HepG2 (cell line): ENCODE data around the gene BRIP1. TPM values are rescaled to one million over a fixed set of nuclear protein-coding genes. Genes with fewer than 3 reads are reported as not detected.

ENCODE experiments used
- ATAD3A ChIP-seq: sonication (generic); formaldehyde crosslinking; IDR thresholded peaks from 2 replicates; pipeline ENCODE4 v1.4.0; 2020; ENCODE audit warnings: missing genetic modification reagents
- BRCA1 ChIP-seq: sonication (generic); formaldehyde crosslinking; IDR thresholded peaks from 2 replicates; pipeline ENCODE4 v1.4.0; 2020; ENCODE audit warnings: missing genetic modification reagents
- CBX1 ChIP-seq: IDR thresholded peaks from one replicate; pipeline ENCODE4 v1.6.1; 2016; ENCODE audit warnings: antibody characterized with exemption, low read depth
- CBX2 ChIP-seq, 2 experiments: fragments of 200-600 bp in 1 of 2; sonication (generic); formaldehyde crosslinking in 1 of 2; IDR thresholded peaks; 2 replicates each; pipeline versions ENCODE4 v1.7.0 to v1.8.1; 2018 to 2022; ENCODE audit warnings: low read depth in 2 of 2, low read length in 1 of 2, mild to moderate bottlenecking in 1 of 2, missing genetic modification reagents in 1 of 2
- CBX5 ChIP-seq: sonication (generic); formaldehyde crosslinking; IDR thresholded peaks from 2 replicates; pipeline ENCODE4 v1.4.0; 2020; ENCODE audit warnings: missing genetic modification reagents, borderline replicate concordance
- FOXJ3 ChIP-seq: sonication (generic); formaldehyde crosslinking; IDR thresholded peaks from 2 replicates; pipeline ENCODE4 v1.4.0; 2020; ENCODE audit warnings: missing genetic modification reagents, mild to moderate bottlenecking, borderline replicate concordance
- FOXP4 ChIP-seq: sonication (generic); formaldehyde crosslinking; IDR thresholded peaks from 2 replicates; pipeline ENCODE4 v1.4.0; 2020; ENCODE audit warnings: missing genetic modification reagents
- GATA4 ChIP-seq: sonication (generic); IDR thresholded peaks from 2 replicates; pipeline ENCODE4 v1.6.1; 2016; ENCODE audit warnings: antibody characterized with exemption, low read depth, borderline replicate concordance
- GATAD2A ChIP-seq: IDR thresholded peaks from 2 replicates; pipeline ENCODE4 v1.6.1; 2016
- HNF1B ChIP-seq: sonication (generic); formaldehyde crosslinking; IDR thresholded peaks from 2 replicates; pipeline ENCODE4 v1.5.1; 2020; ENCODE audit warnings: mild to moderate bottlenecking, moderate library complexity, missing genetic modification reagents
- KDM3A ChIP-seq: IDR thresholded peaks from 2 replicates; pipeline ENCODE4 v1.6.1; 2018; ENCODE audit warnings: low read depth, missing compliant biosample characterization
- MYC ChIP-seq: sonication (generic); formaldehyde crosslinking; IDR thresholded peaks from 2 replicates; pipeline ENCODE4 v1.9.0; 2021; ENCODE audit warnings: missing genetic modification reagents, borderline replicate concordance
- MYNN ChIP-seq: sonication (generic); formaldehyde crosslinking; IDR thresholded peaks from 2 replicates; pipeline ENCODE4 v1.4.0; 2020; ENCODE audit warnings: mild to moderate bottlenecking, low read depth, missing genetic modification reagents
- NCOA2 ChIP-seq: sonication (generic); formaldehyde crosslinking; IDR thresholded peaks from 2 replicates; pipeline ENCODE4 v1.8.0; 2022; ENCODE audit warnings: inconsistent platforms
- NR3C1 ChIP-seq: sonication (generic); formaldehyde crosslinking; IDR thresholded peaks from 2 replicates; pipeline ENCODE4 v1.4.0; 2020; ENCODE audit warnings: missing genetic modification reagents
- RAD21 ChIP-seq: fragments of 450-650 bp; formaldehyde crosslinking; IDR thresholded peaks from 2 replicates; pipeline ENCODE4 v1.5.0; 2020; ENCODE audit warnings: mild to moderate bottlenecking
- SMAD1 ChIP-seq: sonication (generic); formaldehyde crosslinking; IDR thresholded peaks from 2 replicates; pipeline ENCODE4 v1.4.0; 2020; ENCODE audit warnings: missing genetic modification reagents, low read depth, mild to moderate bottlenecking, borderline replicate concordance
- SOX13 ChIP-seq, 3 experiments: fragments of 450-650 bp in 1 of 3; sonication (generic) in 1 of 3; formaldehyde crosslinking in 1 of 3; IDR thresholded peaks in 2 of 3; conservative IDR thresholded peaks in 1 of 3; 2 replicates each; pipeline versions ENCODE4 v1.5.0 to v1.6.1; 2016 to 2020; ENCODE audit warnings: antibody characterized with exemption in 1 of 3, mild to moderate bottlenecking in 1 of 3, missing compliant biosample characterization in 1 of 3, missing genetic modification reagents in 1 of 3, moderate library complexity in 1 of 3
- SRSF1 ChIP-seq: fragments of 200-400 bp; formaldehyde crosslinking; optimal IDR thresholded peaks from 2 replicates; pipeline ENCODE3; 2017; ENCODE audit warnings: mild to moderate bottlenecking, low read depth, low read length, moderate library complexity
- TCF7 ChIP-seq: sonication (generic); IDR thresholded peaks from 2 replicates; pipeline ENCODE4 v1.6.1; 2016; ENCODE audit warnings: antibody characterized with exemption, low read depth
- TSC22D2 ChIP-seq: sonication (generic); formaldehyde crosslinking; IDR thresholded peaks from 2 replicates; pipeline ENCODE4 v1.5.1; 2020; ENCODE audit warnings: missing genetic modification reagents, mild to moderate bottlenecking, borderline replicate concordance
- ZNF232 ChIP-seq: sonication (generic); formaldehyde crosslinking; IDR thresholded peaks from 2 replicates; pipeline ENCODE4 v1.4.0; 2020; ENCODE audit warnings: missing genetic modification reagents, borderline replicate concordance
- ZNF747 ChIP-seq: sonication (generic); formaldehyde crosslinking; IDR thresholded peaks from 2 replicates; pipeline ENCODE4 v1.8.1; 2023; ENCODE audit warnings: missing genetic modification reagents, mild to moderate bottlenecking, borderline replicate concordance
- ZNF772 ChIP-seq: sonication (generic); formaldehyde crosslinking; IDR thresholded peaks from 2 replicates; pipeline ENCODE4 v1.5.0; 2020; ENCODE audit warnings: mild to moderate bottlenecking, missing genetic modification reagents
- ZNF792 ChIP-seq: IDR thresholded peaks from 2 replicates; pipeline ENCODE4 v1.6.1; 2016
- ZSCAN29 ChIP-seq: sonication (generic); formaldehyde crosslinking; conservative IDR thresholded peaks from 2 replicates; pipeline ENCODE4 v1.4.0; 2020; ENCODE audit warnings: mild to moderate bottlenecking, missing genetic modification reagents
- polyA plus RNA-seq, 8 experiments: library from polyadenylated mRNA; depleted of rRNA in 3 of 8; stranded (reverse) in 7 of 8; unstranded in 1 of 8; fragments of >200 nt; fragmentation: Illumina TruSeq in 4 of 8; extraction: Trizol in 4 of 8; gene quantifications; 2 replicates each; pipeline versions ENCODE4 v1.2.1 to v1.2.3, GENCODE V29; 2011 to 2016; ENCODE audit warnings: low read depth in 4 of 8, missing spikeins in 1 of 8, mixed read lengths in 1 of 8; ENCODE audit not compliant: insufficient read depth in 1 of 8
- total RNA-seq, 5 experiments: library from RNA; depleted of rRNA; stranded (reverse); fragments of >200 nt; fragmentation: Illumina TruSeq; extraction: Trizol; gene quantifications; 2 replicates each; pipeline ENCODE4 v1.2.3, GENCODE V29; 2016; ENCODE audit warnings: low read depth in 1 of 5
- TF ChIP-seq, protein P1 (sequence below): sonication (generic); formaldehyde crosslinking; IDR thresholded peaks from 2 replicates; pipeline ENCODE4 v1.4.0; 2020; ENCODE audit warnings: missing genetic modification reagents

BRIP1 gene
- total and polyA plus RNA-seq, 2 of the 13 experiments (the other 11 are each of a cell fraction or from before 2014, with no cell fraction given), result 3.8 to 27.7 TPM

DNA sequence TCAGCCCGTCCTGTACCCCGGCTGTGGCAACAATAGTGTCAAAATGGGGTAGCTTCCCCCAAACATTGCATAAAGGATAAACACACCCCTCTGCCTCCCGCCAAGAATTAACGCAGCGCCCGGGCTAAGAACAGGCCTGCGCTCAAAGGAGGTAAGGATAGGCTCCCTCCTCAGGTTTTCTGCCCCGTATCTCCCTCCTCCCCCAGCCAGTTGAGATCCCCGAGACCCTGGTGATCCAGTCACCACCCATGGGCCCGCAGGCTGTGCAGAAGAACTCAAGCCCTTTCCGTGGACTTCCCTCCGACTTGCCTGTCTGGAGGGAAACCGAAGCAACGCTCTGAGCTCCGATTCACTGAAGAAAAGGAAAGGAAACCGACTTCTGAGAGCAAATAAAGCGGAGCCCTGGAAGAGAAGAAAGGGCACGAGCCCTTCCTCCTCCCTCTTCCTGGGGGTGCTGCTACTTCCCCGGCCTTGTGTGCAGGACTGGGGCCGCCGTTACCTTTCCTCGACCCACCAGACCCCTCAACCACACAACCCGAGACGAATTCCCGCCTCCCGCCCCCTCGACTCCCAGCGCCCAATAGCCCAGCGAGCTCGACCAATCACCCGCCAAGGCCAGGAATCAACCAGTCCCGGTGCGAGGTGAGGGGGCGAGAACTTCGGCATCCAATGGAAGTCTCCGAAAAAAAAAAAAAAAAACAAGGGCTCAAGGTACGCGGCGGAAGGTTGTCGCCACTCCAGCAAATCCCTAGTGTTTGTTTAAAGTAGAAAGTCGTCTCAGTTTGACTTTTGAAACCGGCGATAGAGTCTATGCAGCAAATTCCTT lies at the start of gene BRIP1 (continued):
- TF ChIP-seq, protein P1, sequence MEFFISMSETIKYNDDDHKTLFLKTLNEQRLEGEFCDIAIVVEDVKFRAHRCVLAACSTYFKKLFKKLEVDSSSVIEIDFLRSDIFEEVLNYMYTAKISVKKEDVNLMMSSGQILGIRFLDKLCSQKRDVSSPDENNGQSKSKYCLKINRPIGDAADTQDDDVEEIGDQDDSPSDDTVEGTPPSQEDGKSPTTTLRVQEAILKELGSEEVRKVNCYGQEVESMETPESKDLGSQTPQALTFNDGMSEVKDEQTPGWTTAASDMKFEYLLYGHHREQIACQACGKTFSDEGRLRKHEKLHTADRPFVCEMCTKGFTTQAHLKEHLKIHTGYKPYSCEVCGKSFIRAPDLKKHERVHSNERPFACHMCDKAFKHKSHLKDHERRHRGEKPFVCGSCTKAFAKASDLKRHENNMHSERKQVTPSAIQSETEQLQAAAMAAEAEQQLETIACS, result no peak
- TF ChIP-seq GATAD2A (CRISPR knock-in tag), result 0 out of 2 replicates have a peak, but pooled peaks have one; percentile 23
- no peak for TF ChIP-seq CBX1
- peak; percentile 35; the same call in 1 of the 2 replicates for TF ChIP-seq FOXJ3 (CRISPR knock-in tag)
- no peak for TF ChIP-seq ZNF232 (CRISPR knock-in tag)
- no peak for TF ChIP-seq SOX13 (IDR thresholded peaks at IDR 0.05)
- no peak for TF ChIP-seq SOX13 (CRISPR knock-in tag; conservative IDR thresholded peaks at IDR 0.05 in 1 of 2, IDR thresholded peaks at IDR 0.05 in 1 of 2)
- TF ChIP-seq SMAD1 (CRISPR knock-in tag), result peak; percentile 26; the same call in 1 of the 2 replicates
- TF ChIP-seq FOXP4 (CRISPR knock-in tag), result no peak
- TF ChIP-seq ZNF747 (CRISPR knock-in tag), result no peak
- TF ChIP-seq TSC22D2 (CRISPR knock-in tag), result no peak
- TF ChIP-seq ZNF772 (CRISPR knock-in tag), result no peak
- no peak for TF ChIP-seq RAD21
- no peak for TF ChIP-seq NCOA2 (CRISPR knock-in tag)
- TF ChIP-seq SRSF1, result no peak
- TF ChIP-seq CBX5 (CRISPR knock-in tag), result no peak
- no peak; the same call in 1 of the 2 replicates for TF ChIP-seq HNF1B (CRISPR knock-in tag)
- no peak for TF ChIP-seq NR3C1 (CRISPR knock-in tag)
- no peak for TF ChIP-seq GATA4
- TF ChIP-seq ATAD3A (CRISPR knock-in tag), result no peak
- TF ChIP-seq BRCA1 (CRISPR knock-in tag), result no peak
- TF ChIP-seq ZNF792, result peak; percentile 90
- no peak for TF ChIP-seq CBX2 (IDR thresholded peaks at IDR 0.05; ENCODE audit: low read depth, low read length)
- no peak for TF ChIP-seq CBX2 (CRISPR knock-in tag; IDR thresholded peaks at IDR 0.05; ENCODE audit: low read depth)
- TF ChIP-seq MYC, result 0 out of 2 replicates have a peak, but pooled peaks have one; percentile 40
- TF ChIP-seq TCF7, result no peak
- TF ChIP-seq KDM3A (CRISPR knock-in tag), result no peak
- peak; percentile 99 for TF ChIP-seq ZSCAN29 (CRISPR knock-in tag)
- no peak for TF ChIP-seq MYNN (CRISPR knock-in tag)
